Left kidney (tissue), 2 donors: ENCODE measurements around the gene SAPCD1. TPM values are rescaled to one million over a fixed set of nuclear protein-coding genes. Genes with fewer than 3 reads are reported as not detected.
"Not testable (repeated sequence)": the region's sequence is repeated elsewhere in the genome, so short reads cannot be mapped to it uniquely, and the experiment has no call there.

ENCODE experiments used
- DNase-seq: peaks from one replicate; pipeline ENCODE4 v3.0.0-alpha.2; 2013
- polyA plus RNA-seq: library from polyadenylated mRNA; unstranded; fragments of 120-200 nt; gene quantifications from one replicate; pipeline ENCODE4 v1.2.1, GENCODE V29; 2013; ENCODE audit not compliant: insufficient read length

Gene SAPCD1
- polyA plus RNA-seq, 1 donor, result 16.0 TPM

GRCh38 chr6:31776989-31777666, 14.7 kb downstream of the SAPCD1 start, which contains the start of gene VWA7:
Gene VWA7, minus strand, starts transcription at chr6:31777328. Its CDS starts 549 bp downstream, at chr6:31776779.
- peak; percentile 86 for DNase-seq

- DNase-seq, result no peak
Measured at GRCh38 chr6:31777667-31778050, 15.2 kb downstream of the SAPCD1 start.

DNA sequence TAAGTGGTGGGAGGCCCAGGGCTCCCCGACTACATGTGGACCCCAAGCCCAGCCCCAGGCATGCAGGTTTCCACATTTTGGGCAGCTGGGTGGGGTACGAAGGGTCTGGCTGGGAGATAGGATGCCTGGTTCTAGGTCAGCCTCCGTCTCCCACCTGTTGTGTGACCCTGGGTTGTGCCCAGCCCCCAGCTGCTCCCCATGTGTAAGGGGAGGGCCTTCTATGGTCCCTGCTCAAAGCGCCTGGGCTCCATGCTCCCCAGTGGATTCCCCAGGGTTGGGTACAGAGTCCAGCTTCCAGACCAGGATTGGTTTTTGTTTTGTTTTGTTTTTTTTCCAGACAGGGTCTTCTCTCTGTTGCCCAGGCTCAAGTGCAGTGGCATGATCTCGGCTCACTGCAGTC, 15.7 kb downstream of the SAPCD1 start:
- no peak for DNase-seq

- DNase-seq, result no peak
Measured at GRCh38 chr6:31778999-31779885, 16.8 kb downstream of the SAPCD1 start.

GRCh38 chr6:31779908-31780307, 17.5 kb downstream of the SAPCD1 start:
- no peak for DNase-seq

DNA sequence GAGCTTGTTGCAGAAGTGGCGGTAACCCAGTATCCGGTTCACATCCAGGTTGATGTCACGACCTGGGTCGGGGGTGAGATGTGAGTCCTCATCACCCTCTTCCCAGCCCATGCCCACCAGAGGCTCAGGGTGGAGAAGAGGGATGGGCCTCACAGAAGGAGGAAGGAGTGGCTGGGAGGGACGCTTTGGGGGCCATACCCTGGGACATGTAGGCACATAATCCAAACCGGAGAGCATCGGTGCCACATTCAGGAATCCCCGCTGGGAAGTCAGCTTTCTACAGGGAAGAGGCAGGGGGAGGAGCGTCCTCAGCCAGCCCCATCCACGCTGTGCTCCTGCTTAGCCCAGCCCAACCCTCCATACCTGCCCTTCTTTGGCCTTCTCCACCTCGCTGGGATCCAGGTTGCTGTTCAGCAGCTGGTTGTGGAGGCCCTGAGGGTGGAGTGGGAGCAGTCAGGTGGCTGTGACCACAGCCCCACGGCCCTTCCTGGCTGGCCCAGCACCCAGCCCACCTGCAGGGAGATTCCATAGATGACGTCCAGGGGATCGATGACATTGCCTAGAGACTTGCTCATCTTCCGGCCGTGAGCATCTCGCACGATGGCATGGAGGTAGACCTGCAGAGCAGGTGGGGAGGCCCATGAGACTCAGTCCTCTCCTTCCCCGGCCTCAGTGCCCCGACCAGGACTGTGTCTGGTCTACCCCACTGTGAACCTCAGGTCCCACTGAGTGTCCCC, 18.2 kb downstream of the SAPCD1 start:
- DNase-seq, result no peak

- no peak for DNase-seq
Measured at GRCh38 chr6:31781244-31782125, 19.0 kb downstream of the SAPCD1 start.

DNA sequence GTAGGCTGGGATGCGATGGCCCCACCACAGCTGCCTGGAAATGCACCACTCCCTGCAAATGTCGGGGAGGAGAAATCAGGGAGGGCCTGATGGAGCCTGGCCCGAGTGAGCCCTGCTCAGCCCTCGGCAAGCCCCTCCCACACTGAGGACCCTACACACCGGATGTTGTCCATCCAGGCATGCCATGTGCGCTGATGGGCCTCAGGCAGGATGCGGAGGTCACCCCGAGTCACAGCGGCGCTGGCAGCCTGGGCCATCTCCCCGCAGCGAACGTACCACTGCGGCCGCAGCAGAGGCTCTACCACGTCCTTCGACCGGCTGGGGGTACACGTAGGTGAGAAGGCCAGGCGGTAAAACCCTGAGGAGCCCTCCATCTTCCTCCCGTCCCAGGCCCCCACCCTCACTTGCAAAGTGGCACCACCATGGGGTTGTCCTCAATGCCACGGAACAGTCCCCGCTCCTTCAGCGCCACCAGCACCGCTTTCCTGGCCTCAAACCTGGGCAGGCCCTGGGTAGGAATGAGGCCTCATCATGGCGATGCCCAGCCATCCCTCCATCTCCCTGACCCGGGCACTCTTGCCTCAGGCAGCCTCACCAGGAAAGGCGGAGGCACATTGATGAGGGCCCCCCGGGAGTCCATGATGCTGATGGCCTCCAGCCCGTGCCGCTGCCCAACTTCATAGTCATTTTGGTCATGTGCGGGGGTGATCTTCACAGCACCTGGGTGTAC, 19.8 kb downstream of the SAPCD1 start:
- no peak for DNase-seq

DNA sequence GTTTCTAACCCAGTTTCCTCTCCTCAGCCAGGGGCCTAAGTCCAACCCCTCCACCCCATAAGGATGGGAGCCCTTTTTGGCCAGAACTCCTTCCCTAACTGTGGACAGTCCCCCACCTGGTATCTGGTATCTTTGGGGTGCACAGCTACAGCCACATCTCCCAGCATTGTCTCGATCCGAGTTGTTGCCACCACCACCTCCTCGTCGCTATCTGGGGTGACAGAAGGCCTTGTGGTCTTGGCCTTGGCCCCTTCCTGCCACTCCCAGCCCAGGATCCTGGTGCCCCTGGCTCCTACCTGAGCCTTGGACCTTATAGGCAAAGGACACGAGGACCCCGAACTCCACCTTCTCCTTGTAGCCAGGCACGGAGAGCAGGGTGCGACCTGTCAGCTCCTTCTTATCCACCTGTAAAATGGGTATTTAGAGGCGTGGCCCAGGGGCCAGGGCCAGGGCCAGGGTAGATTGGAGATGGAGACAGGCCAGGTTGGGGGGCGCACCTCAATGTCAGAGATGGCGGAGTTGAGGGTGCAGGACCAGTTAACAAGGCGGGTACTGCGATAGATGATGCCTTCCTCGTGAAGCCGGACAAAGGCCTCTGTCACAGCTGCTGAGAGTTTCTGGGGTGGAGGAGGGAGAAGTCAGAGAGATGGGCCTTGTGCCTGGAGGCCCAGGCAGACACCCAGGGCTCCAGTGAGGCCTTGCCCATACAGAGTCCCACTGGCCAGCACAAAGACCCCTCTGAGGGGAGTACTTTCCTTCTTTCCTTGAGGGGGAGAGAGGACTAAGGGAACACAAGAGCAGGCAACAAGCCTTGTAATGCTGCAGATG, 21.9 kb downstream of the SAPCD1 start:
- no peak for DNase-seq

GRCh38 chr6:31785475-31785874, 23.0 kb downstream of the SAPCD1 start:
- no peak for DNase-seq

- peak; percentile 76 for DNase-seq
Measured at GRCh38 chr6:31791324-31792089, 29.1 kb downstream of the SAPCD1 start.

DNA sequence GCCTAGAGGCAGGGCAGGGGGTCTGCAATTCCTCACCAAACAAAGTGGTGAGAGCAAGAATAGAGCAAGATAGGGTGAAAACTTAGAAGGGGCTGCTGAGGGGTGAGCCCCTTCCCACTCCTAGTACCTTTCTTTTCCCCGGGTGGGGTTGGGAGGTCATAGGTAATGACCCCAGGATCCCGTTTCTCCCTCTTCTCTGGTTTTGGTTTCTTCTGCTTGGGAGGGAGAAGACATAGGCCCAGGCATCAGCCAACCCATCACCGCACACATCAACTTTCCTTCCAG, 29.6 kb downstream of the SAPCD1 start:
- no peak for DNase-seq

DNA sequence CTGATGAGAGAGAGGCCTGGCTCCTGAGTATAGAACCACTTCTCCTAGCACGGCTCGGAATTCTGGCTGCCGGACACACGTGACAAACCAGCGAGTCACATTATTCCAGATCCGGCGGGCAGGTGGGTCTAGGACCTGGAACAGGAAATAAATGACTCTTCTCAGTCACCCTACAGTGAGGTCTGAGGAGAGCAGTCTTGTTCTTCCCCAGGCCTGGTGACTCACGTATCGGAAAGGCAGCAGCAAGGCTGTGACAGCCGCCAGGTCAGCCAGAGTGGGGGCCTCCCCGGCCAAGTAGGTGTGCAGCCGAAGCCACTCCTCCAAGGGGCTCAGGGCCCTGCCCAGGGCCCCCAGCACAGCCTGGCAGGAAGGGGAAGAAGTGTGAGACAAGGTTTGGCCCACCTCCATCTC, 30.3 kb downstream of the SAPCD1 start:
- DNase-seq, result no peak

- DNase-seq, result not testable (repeated sequence)
Measured at GRCh38 chr6:31793927-31794245, 31.4 kb downstream of the SAPCD1 start.

- DNase-seq, result no peak
Measured at GRCh38 chr6:31794294-31794865, 31.9 kb downstream of the SAPCD1 start.

- no peak for DNase-seq
Measured at GRCh38 chr6:31794866-31795615, 32.6 kb downstream of the SAPCD1 start.

DNA sequence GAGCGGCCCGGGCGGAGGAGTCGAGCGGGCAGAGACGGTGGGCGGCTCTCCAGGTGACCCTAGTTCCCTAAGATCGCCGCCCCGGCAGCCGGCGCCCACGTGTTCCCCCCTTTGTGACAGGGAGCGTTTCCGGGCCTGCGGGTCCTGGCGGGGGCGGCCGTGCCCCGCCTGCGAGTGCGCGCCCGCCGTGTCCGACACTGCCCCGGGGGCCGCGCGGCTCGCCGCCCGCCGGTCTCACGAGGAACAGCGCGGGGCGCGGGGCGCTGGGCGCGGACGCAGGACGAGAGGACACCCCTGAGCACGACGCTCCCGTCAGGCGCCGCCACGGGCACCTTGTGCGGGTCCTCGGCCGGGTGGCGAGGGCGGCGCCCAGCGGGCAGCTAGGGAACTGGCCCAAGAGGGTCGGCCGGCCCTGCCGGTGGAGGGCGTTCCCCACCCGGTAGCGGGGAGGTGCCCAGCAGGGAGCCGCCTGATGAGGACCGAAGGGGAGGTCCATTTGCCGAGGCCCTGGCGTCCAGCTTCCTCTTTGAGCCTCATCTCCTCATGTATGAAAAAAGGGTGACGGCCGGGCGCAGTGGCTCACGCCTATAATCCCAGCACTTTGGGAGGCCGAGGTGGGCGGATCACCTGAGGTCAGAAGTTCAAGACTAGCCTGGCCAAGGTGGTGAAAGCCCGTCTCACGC, 33.3 kb downstream of the SAPCD1 start, which contains the start of gene VARS1:
Gene VARS1, minus strand, starts transcription at position 137 of the 683 bp plus-strand sequence. CDS start 535 bp downstream, outside the sequence.
- peak; percentile 79 for DNase-seq

- no peak for DNase-seq
Measured at GRCh38 chr6:31796993-31797385, 34.5 kb downstream of the SAPCD1 start.
